ENCODE results near the gene NKD1. TPM values are rescaled to one million over a fixed set of nuclear protein-coding genes. Genes with fewer than 3 reads are reported as not detected.
A peak's percentile ranks its signal among the peaks of the same experiment; 100 is the strongest.

NKD1 gene
- total RNA-seq, 2 donors from 2014 or later = 1.1 to 3.0 TPM

DNA sequence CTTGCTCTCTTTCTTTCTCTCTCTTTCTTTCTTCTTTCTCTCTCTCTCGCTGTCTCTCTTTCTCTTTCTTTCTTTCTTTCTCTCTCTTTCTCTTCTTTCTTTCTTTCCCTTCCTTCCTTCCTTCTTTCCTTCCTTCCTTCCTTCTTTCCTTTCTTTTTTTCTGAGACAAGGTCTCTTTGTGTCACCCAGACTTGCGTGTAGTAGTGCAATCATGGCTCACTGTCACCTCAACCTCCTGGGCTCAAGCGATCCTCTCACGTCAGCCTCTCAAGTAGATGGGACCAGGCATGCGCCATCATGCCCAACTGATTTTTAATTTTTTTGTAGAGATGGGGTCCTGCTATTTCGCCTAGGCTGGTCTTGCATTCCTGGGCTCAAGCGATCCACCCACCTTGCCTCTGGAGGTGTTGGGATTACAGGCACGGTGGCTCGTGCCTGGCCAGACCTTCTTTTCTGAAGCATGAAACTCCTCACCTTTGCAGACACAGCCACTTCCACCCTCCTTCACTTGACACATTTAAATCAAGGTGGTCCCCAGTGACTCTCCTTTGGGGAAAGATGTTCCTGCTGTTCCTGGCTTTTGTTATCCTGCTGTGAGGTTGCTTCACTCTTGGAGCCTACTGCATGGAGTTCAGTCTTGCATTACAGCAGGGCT, 26.8 kb upstream of the NKD1 start:
- DNase-seq (ENCODE audit: low spot score) = no peak
- Histone ChIP-seq H3K27me3 (no peaks in the 10 kb centered on the region), H3K4me1 (no peaks in the 10 kb centered on the region), H3K36me3 (no peaks in the 10 kb centered on the region), H3K4me3 (no peak overlapping the region), H3K9me3 (peaks cover 0 to 12% of the 10 kb centered on the region in 2 donors), H3K27ac (no peak overlapping the region)
- TF ChIP-seq, protein P1, sequence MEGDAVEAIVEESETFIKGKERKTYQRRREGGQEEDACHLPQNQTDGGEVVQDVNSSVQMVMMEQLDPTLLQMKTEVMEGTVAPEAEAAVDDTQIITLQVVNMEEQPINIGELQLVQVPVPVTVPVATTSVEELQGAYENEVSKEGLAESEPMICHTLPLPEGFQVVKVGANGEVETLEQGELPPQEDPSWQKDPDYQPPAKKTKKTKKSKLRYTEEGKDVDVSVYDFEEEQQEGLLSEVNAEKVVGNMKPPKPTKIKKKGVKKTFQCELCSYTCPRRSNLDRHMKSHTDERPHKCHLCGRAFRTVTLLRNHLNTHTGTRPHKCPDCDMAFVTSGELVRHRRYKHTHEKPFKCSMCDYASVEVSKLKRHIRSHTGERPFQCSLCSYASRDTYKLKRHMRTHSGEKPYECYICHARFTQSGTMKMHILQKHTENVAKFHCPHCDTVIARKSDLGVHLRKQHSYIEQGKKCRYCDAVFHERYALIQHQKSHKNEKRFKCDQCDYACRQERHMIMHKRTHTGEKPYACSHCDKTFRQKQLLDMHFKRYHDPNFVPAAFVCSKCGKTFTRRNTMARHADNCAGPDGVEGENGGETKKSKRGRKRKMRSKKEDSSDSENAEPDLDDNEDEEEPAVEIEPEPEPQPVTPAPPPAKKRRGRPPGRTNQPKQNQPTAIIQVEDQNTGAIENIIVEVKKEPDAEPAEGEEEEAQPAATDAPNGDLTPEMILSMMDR (IDR thresholded peaks at IDR 0.05) = no peak

DNA sequence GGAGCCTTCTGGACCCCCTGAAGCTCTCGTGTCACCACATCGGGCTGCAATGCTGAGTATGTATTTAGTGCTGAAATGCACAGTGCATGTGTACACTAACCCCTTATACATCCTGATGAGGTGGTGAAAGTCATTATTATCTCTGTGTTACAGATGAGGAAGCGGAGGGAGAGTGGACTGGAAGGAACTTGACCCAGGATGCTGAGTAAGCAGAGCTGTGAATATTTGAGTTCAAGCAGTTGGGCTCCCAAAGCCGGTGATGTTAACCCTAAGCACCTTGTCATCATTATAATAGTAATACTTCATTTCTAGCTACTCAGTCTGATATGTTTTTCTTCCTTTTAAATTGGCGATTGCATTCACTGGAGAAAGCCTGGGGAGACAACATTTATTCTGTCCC, 25.9 kb upstream of the NKD1 start:
- Histone ChIP-seq H3K36me3 (no peaks in the 10 kb centered on the region), H3K9me3 (peaks cover 0 to 3% of the 10 kb centered on the region in 2 donors), H3K4me3 (no peak overlapping the region), H3K4me1 (no peaks in the 10 kb centered on the region), H3K27ac (no peak overlapping the region), H3K27me3 (no peaks in the 10 kb centered on the region)
- TF ChIP-seq, protein P1 (IDR thresholded peaks at IDR 0.05) = no peak
- no peak for DNase-seq (ENCODE audit: low spot score)

DNA sequence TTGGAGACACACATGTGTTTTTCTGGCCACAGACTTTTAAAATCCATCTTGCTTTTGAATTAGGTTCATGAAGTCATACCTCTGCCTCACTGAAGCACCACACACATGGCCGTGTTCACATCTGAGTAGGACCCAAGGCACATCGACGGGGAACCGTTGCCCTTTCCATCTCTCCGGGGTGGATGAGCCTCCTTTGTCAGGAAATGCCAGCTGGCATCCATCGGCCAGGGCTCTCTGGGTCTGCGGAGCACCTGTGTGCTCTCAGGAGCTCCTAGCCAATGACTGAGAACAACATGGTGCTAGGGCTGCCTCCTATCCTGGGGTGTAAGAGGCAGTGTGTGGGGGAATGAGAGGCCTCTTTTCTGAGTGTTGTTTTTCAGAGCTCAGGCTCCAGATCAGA, 24.5 kb upstream of the NKD1 start:
- no peak for DNase-seq (ENCODE audit: low spot score)
- no peaks in the 10 kb centered on the region for H3K4me1 ChIP-seq
- H3K9me3 ChIP-seq = peaks cover 0 to under 1% of the 10 kb centered on the region in 2 donors
- TF ChIP-seq, protein P1 (IDR thresholded peaks at IDR 0.05) = no peak
- H3K36me3 ChIP-seq = no peaks in the 10 kb centered on the region
- no peaks in the 10 kb centered on the region for H3K27me3 ChIP-seq
- H3K27ac ChIP-seq = no peak overlapping the region
- no peak overlapping the region for H3K4me3 ChIP-seq

DNA sequence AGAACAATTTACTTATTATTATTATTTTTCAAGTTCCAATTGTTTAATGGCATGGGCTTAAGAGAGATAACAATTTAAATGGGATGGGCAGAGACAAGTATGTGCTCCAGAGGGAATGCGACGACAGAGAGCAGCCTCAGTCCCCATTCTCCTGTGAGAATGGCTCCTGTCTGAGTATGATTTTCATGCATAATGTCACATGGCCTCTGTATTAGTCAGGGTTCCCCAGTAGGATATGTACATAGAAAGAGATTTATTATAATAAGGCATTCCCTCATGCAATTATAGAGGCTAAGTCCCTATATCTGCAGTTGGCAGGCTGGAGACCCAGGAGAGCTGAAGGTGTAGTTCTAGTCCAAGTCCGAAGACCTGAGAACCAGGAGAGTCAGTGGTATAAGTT, 22.9 kb upstream of the NKD1 start:
- no peak overlapping the region for H3K27ac ChIP-seq
- no peaks in the 10 kb centered on the region for H3K36me3 ChIP-seq
- no peaks in the 10 kb centered on the region for H3K27me3 ChIP-seq
- TF ChIP-seq, protein P1 (IDR thresholded peaks at IDR 0.05) = no peak
- no peaks in the 10 kb centered on the region for H3K4me1 ChIP-seq
- peaks cover 0 to 16% of the 10 kb centered on the region in 2 donors for H3K9me3 ChIP-seq
- no peak overlapping the region for H3K4me3 ChIP-seq
- DNase-seq (ENCODE audit: low spot score) = no peak

DNA sequence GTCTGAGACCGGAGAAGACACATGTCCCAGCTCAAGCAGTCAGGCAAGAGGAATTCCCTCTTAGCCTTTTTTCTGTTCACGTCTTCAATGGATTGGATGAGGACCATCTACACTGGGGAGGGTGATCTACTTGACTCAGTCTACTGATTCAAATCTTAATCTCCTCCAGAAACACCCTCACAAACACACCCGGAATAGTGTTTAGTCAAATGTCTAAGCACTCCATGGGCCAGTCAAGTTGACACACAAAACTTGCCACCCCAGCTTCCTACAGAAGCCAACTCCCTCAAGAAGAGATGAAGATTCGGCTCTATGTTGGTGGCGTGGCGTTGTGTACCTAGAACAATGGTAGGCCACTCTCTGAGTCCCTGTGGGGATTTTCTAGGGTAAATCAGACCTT, 22.5 kb upstream of the NKD1 start:
- Histone ChIP-seq H3K4me1 (no peaks in the 10 kb centered on the region), H3K4me3 (no peak overlapping the region), H3K27me3 (no peaks in the 10 kb centered on the region), H3K36me3 (no peaks in the 10 kb centered on the region), H3K27ac (no peak overlapping the region), H3K9me3 (peaks cover 3 to 19% of the 10 kb centered on the region in 2 donors)
- DNase-seq (ENCODE audit: low spot score) = no peak
- TF ChIP-seq, protein P1 (IDR thresholded peaks at IDR 0.05) = no peak

DNA sequence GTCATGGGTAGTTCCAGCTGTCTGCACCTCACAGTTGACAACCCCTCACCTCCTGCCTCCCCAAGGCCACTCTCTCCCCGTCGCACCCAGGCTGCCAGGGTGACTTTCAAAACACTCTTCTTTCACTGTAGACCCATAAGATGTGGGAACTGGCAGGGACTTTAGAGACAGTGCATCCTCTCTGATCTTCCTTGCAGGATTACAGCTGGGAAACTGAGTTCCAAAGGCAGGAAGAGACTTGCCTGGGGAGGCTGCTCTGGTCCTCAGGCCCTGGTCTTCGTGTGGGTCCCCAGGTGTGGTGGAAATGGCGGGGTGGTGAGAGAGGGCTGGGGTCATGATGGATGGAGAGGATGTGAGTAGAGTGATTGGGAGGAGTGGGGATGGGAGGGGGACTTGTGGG, 21.9 kb upstream of the NKD1 start:
- Histone ChIP-seq H3K4me1 (no peaks in the 10 kb centered on the region), H3K9me3 (peaks cover 3 to 19% of the 10 kb centered on the region in 2 donors), H3K36me3 (no peaks in the 10 kb centered on the region), H3K4me3 (no peak overlapping the region), H3K27me3 (no peaks in the 10 kb centered on the region), H3K27ac (no peak overlapping the region)
- peak; percentile 23 for DNase-seq (ENCODE audit: low spot score)
- TF ChIP-seq, protein P1 (IDR thresholded peaks at IDR 0.05) = no peak

Data from right atrium auricular region (tissue), 2 donors.